Mesenchymal stem cell (in vitro differentiated cells and primary cell): ENCODE data around the gene CTSL.

Experiments
- DNase-seq: peaks from one replicate; pipeline ENCODE4 v3.0.0-alpha.2; 2013
- H2AFZ ChIP-seq: one replicate; pipeline ENCODE4 v1.6.1; 2013; ENCODE audit warnings: low read depth, mild to moderate bottlenecking, control low read depth, inconsistent platforms, low read length, moderate library complexity
- H2AK5ac ChIP-seq: 2 replicates; pipeline ENCODE4 v1.6.1; 2013; ENCODE audit warnings: low read length, moderate library complexity, mild to moderate bottlenecking, inconsistent platforms; ENCODE audit not compliant: severe bottlenecking
- H2BK120ac ChIP-seq: one replicate; pipeline ENCODE4 v1.6.1; 2013; ENCODE audit warnings: low read depth, mild to moderate bottlenecking, inconsistent platforms, low read length, moderate library complexity
- H2BK12ac ChIP-seq, 2 experiments: one replicate each; pipeline ENCODE4 v1.6.1; 2013; ENCODE audit warnings: inconsistent platforms in 2 of 2, low read length in 2 of 2, mild to moderate bottlenecking in 2 of 2, moderate library complexity in 2 of 2, control low read depth in 1 of 2
- H2BK15ac ChIP-seq: one replicate; pipeline ENCODE4 v1.6.1; 2013; ENCODE audit warnings: mild to moderate bottlenecking, low read depth, inconsistent platforms; ENCODE audit not compliant: poor library complexity, severe bottlenecking
- H2BK5ac ChIP-seq: 2 replicates; pipeline ENCODE4 v1.6.1; 2013; ENCODE audit warnings: low read depth, mild to moderate bottlenecking, low read length, control low read depth, inconsistent platforms; ENCODE audit not compliant: poor library complexity, severe bottlenecking
- H3K14ac ChIP-seq, 2 experiments: one replicate each; pipeline ENCODE4 v1.6.1; 2013; ENCODE audit warnings: inconsistent platforms in 2 of 2, low read length in 2 of 2, control low read depth in 1 of 2, mild to moderate bottlenecking in 1 of 2, moderate library complexity in 1 of 2
- H3K18ac ChIP-seq, 2 experiments: one replicate each; pipeline ENCODE4 v1.6.1; 2013; ENCODE audit warnings: inconsistent platforms in 2 of 2, low read length in 2 of 2, control low read depth in 1 of 2, low read depth in 1 of 2, mild to moderate bottlenecking in 1 of 2
- H3K23ac ChIP-seq, 2 experiments: one replicate each; pipeline ENCODE4 v1.6.1; 2013; ENCODE audit warnings: inconsistent platforms in 2 of 2, low read length in 2 of 2, mild to moderate bottlenecking in 2 of 2, moderate library complexity in 2 of 2, control low read depth in 1 of 2
- H3K27ac ChIP-seq: 2 replicates; pipeline ENCODE4 v1.5.1; 2013; ENCODE audit warnings: mild to moderate bottlenecking, moderate library complexity, low read length, control low read depth, inconsistent platforms; ENCODE audit not compliant: poor library complexity, severe bottlenecking
- H3K27me3 ChIP-seq, 2 experiments: 2 replicates each; pipeline versions ENCODE4 v1.6.1 to v1.7.0; 2013; ENCODE audit warnings: low read length in 2 of 2, mild to moderate bottlenecking in 2 of 2, moderate library complexity in 2 of 2, control low read depth in 1 of 2, inconsistent platforms in 1 of 2; ENCODE audit not compliant: control insufficient read depth in 1 of 2, insufficient read depth in 1 of 2
- H3K36me3 ChIP-seq, 2 experiments: 2 replicates each; pipeline versions ENCODE4 v1.6.1 to v1.7.0; 2013; ENCODE audit warnings: low read length in 2 of 2, control low read depth in 1 of 2, inconsistent platforms in 1 of 2, low read depth in 1 of 2, mild to moderate bottlenecking in 1 of 2; ENCODE audit not compliant: insufficient read depth in 2 of 2, control insufficient read depth in 1 of 2
- H3K4ac ChIP-seq, 2 experiments: one replicate each; pipeline ENCODE4 v1.6.1; 2013; ENCODE audit warnings: inconsistent platforms in 2 of 2, low read length in 2 of 2, mild to moderate bottlenecking in 2 of 2, moderate library complexity in 2 of 2, control low read depth in 1 of 2, low read depth in 1 of 2
- H3K4me1 ChIP-seq: 2 replicates; pipeline ENCODE4 v1.6.1; 2013; ENCODE audit warnings: low read depth, low read length, control low read depth; ENCODE audit not compliant: control insufficient read depth, insufficient read depth
- H3K4me2 ChIP-seq: 2 replicates; pipeline ENCODE4 v1.6.1; 2013; ENCODE audit warnings: low read length, mild to moderate bottlenecking, inconsistent platforms; ENCODE audit not compliant: poor library complexity, severe bottlenecking
- H3K4me3 ChIP-seq, 2 experiments: 2 replicates each; pipeline versions ENCODE4 v1.5.1 to v1.7.0; 2013; ENCODE audit warnings: low read length in 2 of 2, mild to moderate bottlenecking in 2 of 2, control low read depth in 1 of 2, low read depth in 1 of 2; ENCODE audit not compliant: insufficient read depth in 1 of 2
- H3K79me1 ChIP-seq: replicated peaks from 2 replicates; pipeline ENCODE4 v1.6.1; 2013; ENCODE audit warnings: mild to moderate bottlenecking, control low read depth, low read length, inconsistent platforms; ENCODE audit not compliant: poor library complexity, severe bottlenecking
- H3K9ac ChIP-seq: 2 replicates; pipeline ENCODE4 v1.7.0; 2013; ENCODE audit warnings: mild to moderate bottlenecking, low read length, moderate library complexity
- H3K9me3 ChIP-seq: 2 replicates; pipeline ENCODE4 v1.7.0; 2013; ENCODE audit warnings: mild to moderate bottlenecking, low read length; ENCODE audit not compliant: control insufficient read depth
- H4K8ac ChIP-seq: one replicate; pipeline ENCODE4 v1.6.1; 2013; ENCODE audit warnings: inconsistent platforms, mild to moderate bottlenecking, low read length, moderate library complexity
- H4K91ac ChIP-seq: one replicate; pipeline ENCODE4 v1.6.1; 2013; ENCODE audit warnings: mild to moderate bottlenecking, low read length, inconsistent platforms
- WGBS: methylation state at CpG from one replicate; pipeline ENCODE4 v1.1.7; 2013; ENCODE audit warnings: mixed read lengths; 5-methylcytosine and 5-hydroxymethylcytosine counted together

CTSL gene

DNA sequence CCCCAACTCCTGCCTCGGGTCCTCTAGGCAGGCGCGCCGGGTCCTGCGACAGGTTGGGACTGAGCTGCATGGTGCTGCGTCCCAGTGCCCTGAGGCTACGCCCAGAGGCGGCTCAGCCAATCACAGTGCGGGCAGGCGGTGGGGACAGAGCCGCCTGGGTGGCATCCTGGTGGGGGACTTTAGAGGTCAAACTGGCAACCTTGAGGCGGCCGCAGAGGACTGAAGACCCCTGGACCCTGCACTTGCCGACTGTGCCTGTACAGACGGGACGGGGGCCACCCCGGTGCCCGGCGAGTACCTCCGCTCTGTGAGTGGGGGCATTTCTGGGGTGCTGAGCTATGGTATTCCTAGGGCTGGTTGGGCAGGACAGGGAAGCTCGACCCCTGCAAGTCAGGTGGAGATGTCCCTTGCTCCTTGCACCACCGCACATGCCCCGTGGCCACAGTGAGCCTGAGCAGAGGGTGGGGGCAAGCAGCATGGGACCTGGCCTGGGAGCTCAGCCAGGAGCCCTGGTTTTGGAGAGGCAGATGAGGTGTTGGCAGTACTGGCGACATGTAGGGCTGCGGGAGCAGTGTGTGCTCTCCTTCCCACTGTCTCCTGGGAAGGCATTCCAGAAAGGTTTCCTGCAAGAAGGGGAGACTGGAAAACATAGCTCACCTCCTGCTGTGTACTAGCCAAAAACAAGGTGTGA is 45.5 kb downstream of the CTSL start:
- H3K9me3 ChIP-seq = no peaks in the 10 kb centered on the region
- H3K4me3 ChIP-seq = peak overlapping the region in 1 of 2 experiments; percentile 64
- H4K8ac ChIP-seq = no peak overlapping the region
- no peak overlapping the region for H2BK5ac ChIP-seq
- peak overlapping the region in 1 of 2 experiments; percentile 50 for H3K18ac ChIP-seq
- H2AK5ac ChIP-seq = no peak overlapping the region
- H2BK15ac ChIP-seq = no peak overlapping the region
- WGBS = 74% methylated on average over 25 of the region's 25 CpGs
- no peak for DNase-seq
- H3K4me1 ChIP-seq = peaks cover 6% of the 10 kb centered on the region
- no peak overlapping the region for H3K4ac ChIP-seq
- peak overlapping the region; percentile 55 for H3K9ac ChIP-seq
- no peaks in the 10 kb centered on the region for H3K79me1 ChIP-seq
- no peak overlapping the region for H3K14ac ChIP-seq
- no peaks in the 10 kb centered on the region for H3K36me3 ChIP-seq
- H4K91ac ChIP-seq = no peak overlapping the region
- H3K27ac ChIP-seq = no peak overlapping the region
- H2BK120ac ChIP-seq = no peak overlapping the region
- no peak overlapping the region for H3K23ac ChIP-seq
- peak overlapping the region; percentile 46 for H3K4me2 ChIP-seq
- no peak overlapping the region for H2AFZ ChIP-seq
- peaks cover 0 to 10% of the 10 kb centered on the region in 2 experiments for H3K27me3 ChIP-seq
- H2BK12ac ChIP-seq = no peak overlapping the region

DNA sequence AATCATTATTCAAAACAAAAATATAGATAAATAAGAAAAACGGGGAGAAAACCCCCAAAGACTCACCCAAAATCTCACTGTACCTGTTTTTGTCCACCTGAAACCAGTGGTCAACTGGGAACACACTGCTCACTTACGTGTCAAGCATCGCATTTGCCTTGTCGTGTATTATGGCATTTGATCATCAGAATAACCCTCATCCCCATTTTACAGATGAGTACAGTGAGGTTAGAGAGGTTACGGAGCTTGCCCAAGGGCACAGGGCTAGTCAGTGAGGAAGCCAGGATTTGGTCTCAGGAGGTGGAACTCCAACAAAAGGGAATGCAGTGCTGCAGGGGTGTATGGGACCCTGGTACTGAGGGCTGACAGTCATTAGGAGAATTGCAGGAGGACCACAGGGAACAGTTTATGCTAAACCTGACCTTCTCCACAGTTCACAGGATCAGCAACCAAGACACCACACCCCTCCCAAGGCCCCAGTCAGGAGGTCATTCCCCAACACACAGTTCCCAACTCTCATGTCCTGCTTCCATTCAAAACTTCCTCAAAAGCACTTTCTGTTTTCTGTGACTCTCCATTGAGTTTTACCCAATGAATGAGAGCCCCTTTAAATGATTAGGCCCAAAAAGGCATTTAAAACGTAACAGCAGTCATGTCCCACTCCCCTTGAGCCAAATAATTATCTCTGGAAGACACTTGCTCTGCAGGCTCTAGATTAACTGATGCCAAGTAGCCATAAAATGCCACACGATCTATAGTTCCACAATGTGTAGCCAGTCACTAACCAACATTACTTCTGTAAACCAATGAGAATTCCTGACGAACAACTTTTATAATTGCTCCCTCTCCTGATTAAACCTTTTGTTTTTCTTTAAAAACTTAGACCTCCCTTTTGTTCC is 50.8 kb downstream of the CTSL start:
- WGBS = 77% methylated on average over 7 of the region's 8 CpGs
- Histone ChIP-seq H2BK12ac (no peak overlapping the region), H3K4me3 (no peak overlapping the region)

DNA sequence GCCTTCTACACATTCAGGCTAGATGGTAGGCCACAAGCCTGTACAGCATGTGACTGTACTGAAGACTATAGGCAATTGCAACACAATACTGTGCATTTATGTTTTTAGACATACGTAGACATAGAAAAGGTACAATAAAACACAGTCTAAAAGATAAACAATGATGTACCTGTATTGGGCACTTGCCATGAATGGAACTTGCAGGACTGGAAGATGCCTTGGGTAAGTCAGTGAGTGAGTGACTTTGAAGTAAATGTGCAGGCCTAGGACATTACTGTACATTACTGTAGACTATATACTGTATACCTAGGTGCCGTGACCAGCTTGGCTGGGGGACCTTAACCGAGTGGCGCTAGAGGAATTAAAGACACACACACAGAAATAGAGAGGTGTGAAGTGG is 53.1 kb downstream of the CTSL start:
- Histone ChIP-seq H2BK5ac (no peak overlapping the region), H4K8ac (no peak overlapping the region), H3K36me3 (no peaks in the 10 kb centered on the region), H2AFZ (no peak overlapping the region), H2BK15ac (no peak overlapping the region), H2BK12ac (no peak overlapping the region), H3K9me3 (no peaks in the 10 kb centered on the region), H3K79me1 (no peaks in the 10 kb centered on the region), H3K18ac (no peak overlapping the region), H3K9ac (no peak overlapping the region), H3K27me3 (no peaks in the 10 kb centered on the region), H4K91ac (no peak overlapping the region), H3K4ac (no peak overlapping the region), H3K4me1 (no peaks in the 10 kb centered on the region), H2AK5ac (no peak overlapping the region), H3K4me3 (no peak overlapping the region), H3K14ac (no peak overlapping the region), H2BK120ac (no peak overlapping the region), H3K4me2 (no peak overlapping the region), H3K23ac (no peak overlapping the region), H3K27ac (no peak overlapping the region)
- no peak for DNase-seq
- no CpG with 5 or more reads among the region's 4 CpGs for whole genome bisulfite sequencing

More for the DNA sequence above, 50.8 kb downstream of the CTSL start:
- Histone ChIP-seq H3K79me1 (no peaks in the 10 kb centered on the region), H2BK120ac (no peak overlapping the region), H3K9me3 (no peaks in the 10 kb centered on the region), H3K23ac (no peak overlapping the region), H2BK15ac (no peak overlapping the region), H4K8ac (no peak overlapping the region), H3K27me3 (peaks cover 0 to 3% of the 10 kb centered on the region in 2 experiments), H3K14ac (no peak overlapping the region), H3K27ac (no peak overlapping the region), H3K9ac (no peak overlapping the region), H3K4me1 (peaks cover under 1% of the 10 kb centered on the region), H3K4ac (no peak overlapping the region), H2BK5ac (no peak overlapping the region), H3K36me3 (no peaks in the 10 kb centered on the region), H2AFZ (no peak overlapping the region), H3K4me2 (no peak overlapping the region), H4K91ac (no peak overlapping the region), H3K18ac (no peak overlapping the region), H2AK5ac (no peak overlapping the region)
- no peak for DNase-seq
